Muscle of leg (tissue), 11 donors: ENCODE measurements around the gene DCTN5. TPM values are rescaled to one million over a fixed set of nuclear protein-coding genes. Genes with fewer than 3 reads are reported as not detected.
"Not testable (repeated sequence)": the region's sequence is repeated elsewhere in the genome, so short reads cannot be mapped to it uniquely, and the experiment has no call there.

Experiments used
- DNase-seq: peaks from one replicate; pipeline ENCODE4 v3.0.0; 2013
- H3K27ac ChIP-seq: one replicate; pipeline ENCODE4 v1.5.1; 2013; ENCODE audit warnings: mild to moderate bottlenecking, low read length, control low read depth
- H3K27me3 ChIP-seq: one replicate; pipeline ENCODE4 v1.6.1; 2013; ENCODE audit warnings: low read length; ENCODE audit not compliant: control insufficient read depth, insufficient read depth
- H3K36me3 ChIP-seq: one replicate; pipeline ENCODE4 v1.6.1; 2013; ENCODE audit warnings: low read length; ENCODE audit not compliant: control insufficient read depth, insufficient read depth
- H3K4me1 ChIP-seq: one replicate; pipeline ENCODE4 v1.6.1; 2013; ENCODE audit warnings: low read length; ENCODE audit not compliant: control insufficient read depth, insufficient read depth
- H3K4me3 ChIP-seq: one replicate; pipeline ENCODE4 v1.5.1; 2013; ENCODE audit warnings: low read length, control low read depth
- H3K9me3 ChIP-seq: replicated peaks from 2 replicates; pipeline ENCODE4 v1.6.1; 2013; ENCODE audit warnings: low read depth, low read length; ENCODE audit not compliant: control insufficient read depth
- WGBS: methylation state at CpG from one replicate; pipeline ENCODE4 v1.1.5; 2013; ENCODE audit warnings: missing lambda C conversion rate; ENCODE audit not compliant: insufficient coverage; 5-methylcytosine and 5-hydroxymethylcytosine counted together
- polyA plus RNA-seq, 8 donors: library from polyadenylated mRNA; unstranded; fragments of 120-200 nt; gene quantifications; one replicate each; pipeline versions ENCODE4 v1.2.1 to v1.2.3, GENCODE V29; 2013; ENCODE audit warnings: inconsistent platforms in 1 of 8, low replicate concordance in 1 of 8; ENCODE audit not compliant: insufficient read length in 8 of 8, insufficient read depth in 1 of 8
- total RNA-seq: library from RNA; stranded (reverse); fragments of 120-200 nt; gene quantifications from one replicate; pipeline ENCODE4 v1.2.4, GENCODE V29; 2013

DCTN5 gene
- total and polyA plus RNA-seq, 9 donors, result 33.2 to 47.3 (median 41.7) TPM

- H3K9me3 ChIP-seq, result no peaks in the 10 kb centered on the region
- no peaks in the 10 kb centered on the region for H3K4me1 ChIP-seq
- WGBS, result no CpG with 5 or more reads among the region's 1 CpG
- H3K36me3 ChIP-seq, result peaks cover 13% of the 10 kb centered on the region
- DNase-seq, result no peak
- H3K27ac ChIP-seq, result no peak overlapping the region
- H3K27me3 ChIP-seq, result no peaks in the 10 kb centered on the region
- H3K4me3 ChIP-seq, result no peak overlapping the region
Observed at GRCh38 chr16:23609929-23610328, 31.3 kb upstream of the DCTN5 start.

- H3K9me3 ChIP-seq, DNase-seq, H3K4me1 ChIP-seq, H3K4me3 ChIP-seq, H3K27ac ChIP-seq, H3K27me3 ChIP-seq: not testable (repeated sequence)
- 100% methylated on average over 1 of the region's 6 CpGs for WGBS
- H3K36me3 ChIP-seq, result peaks cover 15% of the 10 kb centered on the region
Observed at GRCh38 chr16:23610905-23611304, 30.4 kb upstream of the DCTN5 start.

GRCh38 chr16:23611936-23612335 lies 29.3 kb upstream of the DCTN5 start:
- no peaks in the 10 kb centered on the region for H3K9me3 ChIP-seq
- no peak for DNase-seq
- no peak overlapping the region for H3K4me3 ChIP-seq
- H3K27ac ChIP-seq, result no peak overlapping the region
- 100% methylated on average over 1 of the region's 3 CpGs for WGBS
- no peaks in the 10 kb centered on the region for H3K27me3 ChIP-seq
- no peaks in the 10 kb centered on the region for H3K4me1 ChIP-seq
- peaks cover 17% of the 10 kb centered on the region for H3K36me3 ChIP-seq

- H3K4me1 ChIP-seq, result no peaks in the 10 kb centered on the region
- 97% methylated on average over 9 of the region's 9 CpGs for WGBS
- H3K27ac ChIP-seq, result no peak overlapping the region
- H3K9me3 ChIP-seq, result no peaks in the 10 kb centered on the region
- peaks cover 23% of the 10 kb centered on the region for H3K36me3 ChIP-seq
- no peaks in the 10 kb centered on the region for H3K27me3 ChIP-seq
- DNase-seq, result no peak
- H3K4me3 ChIP-seq, result no peak overlapping the region
Observed at GRCh38 chr16:23615805-23616204, 25.5 kb upstream of the DCTN5 start.

GRCh38 chr16:23624092-23624491 lies 17.2 kb upstream of the DCTN5 start:
- no peak overlapping the region for H3K4me3 ChIP-seq
- H3K36me3 ChIP-seq, result peaks cover 43% of the 10 kb centered on the region
- no peaks in the 10 kb centered on the region for H3K9me3 ChIP-seq
- no peaks in the 10 kb centered on the region for H3K4me1 ChIP-seq
- no peak for DNase-seq
- H3K27ac ChIP-seq, result no peak overlapping the region
- H3K27me3 ChIP-seq, result no peaks in the 10 kb centered on the region

- Histone ChIP-seq H3K4me1 (no peaks in the 10 kb centered on the region), H3K9me3 (no peaks in the 10 kb centered on the region), H3K36me3 (peaks cover 35% of the 10 kb centered on the region), H3K27ac (no peak overlapping the region), H3K27me3 (no peaks in the 10 kb centered on the region), H3K4me3 (no peak overlapping the region)
- WGBS, result 98% methylated on average over 6 of the region's 8 CpGs
- DNase-seq, result no peak
Observed at GRCh38 chr16:23629516-23629915, 11.8 kb upstream of the DCTN5 start.

- H3K27me3 ChIP-seq, H3K9me3 ChIP-seq, DNase-seq, H3K4me1 ChIP-seq, H3K4me3 ChIP-seq, H3K27ac ChIP-seq: not testable (repeated sequence)
- 94% methylated on average over 2 of the region's 3 CpGs for WGBS
- H3K36me3 ChIP-seq, result peaks cover 36% of the 10 kb centered on the region
Observed at GRCh38 chr16:23631874-23632273, 9.4 kb upstream of the DCTN5 start.

- DNase-seq, result no peak
- H3K27ac ChIP-seq, result no peak overlapping the region
- WGBS, result no CpG with 5 or more reads among the region's 4 CpGs
- H3K4me3 ChIP-seq, result no peak overlapping the region
- peaks cover 30% of the 10 kb centered on the region for H3K36me3 ChIP-seq
- no peaks in the 10 kb centered on the region for H3K4me1 ChIP-seq
- no peaks in the 10 kb centered on the region for H3K27me3 ChIP-seq
- no peaks in the 10 kb centered on the region for H3K9me3 ChIP-seq
Observed at GRCh38 chr16:23634461-23635036, 6.7 kb upstream of the DCTN5 start.

- Histone ChIP-seq H3K9me3 (no peaks in the 10 kb centered on the region), H3K27ac (no peak overlapping the region), H3K4me3 (no peak overlapping the region), H3K27me3 (no peaks in the 10 kb centered on the region), H3K36me3 (peaks cover 26% of the 10 kb centered on the region), H3K4me1 (peaks cover 7% of the 10 kb centered on the region)
- no peak for DNase-seq
Observed at GRCh38 chr16:23635958-23636357, 5.3 kb upstream of the DCTN5 start.

- Histone ChIP-seq H3K27me3 (no peaks in the 10 kb centered on the region), H3K36me3 (peaks cover 10% of the 10 kb centered on the region), H3K27ac (peak overlapping the region; percentile 83), H3K9me3 (no peaks in the 10 kb centered on the region), H3K4me1 (peaks cover 16% of the 10 kb centered on the region), H3K4me3 (peak overlapping the region; percentile 98)
- no peak for DNase-seq
- no CpG with 5 or more reads among the region's 8 CpGs for WGBS
Observed at GRCh38 chr16:23640615-23640930, 693 bp upstream of the DCTN5 start.

GRCh38 chr16:23642246-23642774 lies 1.0 kb downstream of the DCTN5 start:
- no peak for DNase-seq
- no peaks in the 10 kb centered on the region for H3K9me3 ChIP-seq
- no peak overlapping the region for H3K27ac ChIP-seq
- peaks cover 7% of the 10 kb centered on the region for H3K36me3 ChIP-seq
- no peaks in the 10 kb centered on the region for H3K27me3 ChIP-seq
- peak overlapping the region; percentile 98 for H3K4me3 ChIP-seq
- H3K4me1 ChIP-seq, result peaks cover 16% of the 10 kb centered on the region
- 92% methylated on average over 3 of the region's 14 CpGs for WGBS
